NCI-H1092 treated with DMSO at 0.1 percent for 48 hours (cell line): ENCODE data around the gene JADE3.
"Not testable (repeated sequence)": the region's sequence is repeated elsewhere in the genome, so short reads cannot be mapped to it uniquely, and the experiment has no call there.

Experiments
- DNase-seq: peaks from one replicate; lab custom pipeline; 2025; lab: John Stamatoyannopoulos, UW

JADE3 gene

GRCh38 chrX:46935295-46935694 is 23.1 kb downstream of the JADE3 start:
- no peak for DNase-seq

DNA sequence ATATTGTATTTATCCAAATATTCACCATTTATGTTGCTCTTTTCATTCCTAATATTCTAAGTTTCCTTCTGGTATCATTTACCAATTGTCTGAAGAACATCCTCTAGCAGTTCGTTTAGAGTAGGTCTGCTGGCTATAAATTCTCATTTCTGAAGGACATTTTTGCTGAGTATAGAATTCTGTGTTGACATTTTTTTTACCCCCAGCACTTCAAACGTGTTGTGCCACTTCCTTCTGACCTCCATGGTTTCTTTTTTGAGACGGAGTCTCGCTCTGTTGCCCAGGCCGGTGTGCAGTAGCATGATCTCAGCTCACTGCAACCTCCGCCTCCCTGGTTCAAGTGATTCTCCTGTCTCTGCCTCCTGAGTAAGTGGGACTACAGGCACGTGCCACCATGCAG is 26.4 kb downstream of the JADE3 start:
- no peak for DNase-seq

- no peak for DNase-seq
These were observed 29.1 kb downstream of the JADE3 start for GRCh38 chrX:46941341-46941740.

GRCh38 chrX:46953137-46953527 is 40.9 kb downstream of the JADE3 start:
- no peak for DNase-seq

GRCh38 chrX:46953597-46953996 is 41.4 kb downstream of the JADE3 start:
- no peak for DNase-seq

DNA sequence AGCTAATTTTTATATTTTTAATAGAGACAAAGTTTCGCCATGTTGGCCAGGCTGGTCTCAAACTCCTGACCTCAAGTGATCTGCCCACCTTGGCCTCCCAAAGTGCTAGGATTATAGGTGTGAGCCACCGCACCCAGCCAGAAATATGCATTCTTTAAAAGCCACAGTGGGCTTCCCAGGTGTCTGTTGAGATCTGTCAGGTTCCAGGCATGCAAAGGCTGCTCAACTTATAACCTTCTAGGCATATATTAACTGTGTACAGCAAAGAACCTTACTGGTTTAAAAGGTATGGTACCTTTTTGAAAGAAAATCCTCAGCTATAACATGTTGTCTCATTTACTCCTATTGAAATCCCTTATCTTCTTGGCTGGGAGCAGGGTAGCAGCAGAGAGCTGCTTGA is 42.5 kb downstream of the JADE3 start:
- no peak for DNase-seq

DNA sequence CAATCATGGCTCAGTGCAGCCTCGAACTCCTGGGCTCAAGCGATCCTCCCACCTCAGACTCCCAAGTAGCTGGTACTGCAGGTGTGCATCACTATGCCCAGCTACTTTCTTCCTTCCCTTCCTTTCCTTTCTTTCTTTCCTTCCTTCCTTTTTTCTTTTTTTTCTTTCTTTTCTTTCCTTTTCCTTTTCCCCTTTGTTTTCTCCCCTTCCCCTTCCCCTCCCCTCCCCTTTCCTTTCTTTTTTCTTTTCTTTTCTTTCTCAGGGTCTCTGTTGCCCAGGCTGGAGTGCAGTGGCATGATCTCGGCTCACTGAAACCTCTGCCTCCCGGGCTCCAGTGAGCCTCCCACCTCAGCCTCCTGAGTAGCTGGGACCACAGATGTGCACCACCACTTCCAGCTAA is 44.4 kb downstream of the JADE3 start:
- not testable (repeated sequence) for DNase-seq

GRCh38 chrX:46957297-46957696 is 45.1 kb downstream of the JADE3 start:
- DNase-seq: no peak

GRCh38 chrX:46959101-46959500 is 46.9 kb downstream of the JADE3 start:
- DNase-seq: no peak

DNA sequence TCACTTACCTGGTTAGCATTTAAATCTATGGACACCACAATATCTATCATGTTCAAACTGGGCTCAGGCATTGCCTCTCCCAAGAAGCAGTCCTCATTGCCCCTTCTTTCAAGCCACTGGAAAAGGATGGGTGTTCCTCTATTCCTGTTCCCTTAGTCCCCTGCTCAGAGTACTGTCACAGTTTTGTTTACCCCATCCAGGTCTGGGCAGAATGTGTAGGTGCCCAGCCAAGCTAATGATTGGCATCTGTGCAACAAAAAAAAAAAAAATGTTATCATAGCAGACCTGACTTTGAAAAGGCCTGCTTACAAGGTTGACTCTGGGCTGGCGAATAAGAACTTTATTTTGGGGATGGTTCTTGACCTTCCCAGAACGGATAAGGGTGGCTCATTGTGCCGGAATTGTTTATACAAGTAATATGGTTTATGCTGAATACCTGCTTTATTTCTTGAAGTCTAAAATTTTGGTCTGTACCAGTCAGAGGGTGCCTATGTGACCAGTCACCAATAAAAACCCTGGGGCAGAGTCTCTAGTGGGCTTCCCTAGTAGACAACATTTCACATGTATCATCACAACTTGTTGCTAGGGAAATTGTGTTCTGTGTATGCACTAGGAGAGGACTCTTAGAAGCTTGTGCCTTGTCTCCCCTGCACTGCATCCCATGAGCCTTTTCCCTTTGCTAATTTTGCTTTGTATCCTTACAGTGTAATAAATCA is 47.9 kb downstream of the JADE3 start:
- no peak for DNase-seq

DNA sequence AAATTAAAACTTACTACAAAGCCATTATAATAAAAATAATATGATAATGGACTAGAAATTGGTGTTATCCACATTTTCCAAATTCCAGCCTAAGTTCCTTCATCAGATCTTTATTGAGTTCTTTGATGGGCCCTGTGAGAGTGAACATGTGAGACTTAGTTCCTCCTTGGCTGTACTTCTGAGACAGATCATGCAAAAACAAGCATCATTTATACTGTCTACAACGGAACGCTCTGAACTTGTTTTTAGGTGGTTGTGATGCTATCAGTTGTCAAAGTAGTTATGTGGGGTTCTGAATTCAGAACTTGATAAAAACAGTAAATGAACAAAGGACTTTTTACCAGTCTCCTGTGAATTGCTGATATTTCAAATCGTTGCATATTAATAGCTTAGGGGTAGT is 48.9 kb downstream of the JADE3 start:
- no peak for DNase-seq

GRCh38 chrX:46961574-46962283 is 49.5 kb downstream of the JADE3 start:
- peak; percentile 36 for DNase-seq

DNA sequence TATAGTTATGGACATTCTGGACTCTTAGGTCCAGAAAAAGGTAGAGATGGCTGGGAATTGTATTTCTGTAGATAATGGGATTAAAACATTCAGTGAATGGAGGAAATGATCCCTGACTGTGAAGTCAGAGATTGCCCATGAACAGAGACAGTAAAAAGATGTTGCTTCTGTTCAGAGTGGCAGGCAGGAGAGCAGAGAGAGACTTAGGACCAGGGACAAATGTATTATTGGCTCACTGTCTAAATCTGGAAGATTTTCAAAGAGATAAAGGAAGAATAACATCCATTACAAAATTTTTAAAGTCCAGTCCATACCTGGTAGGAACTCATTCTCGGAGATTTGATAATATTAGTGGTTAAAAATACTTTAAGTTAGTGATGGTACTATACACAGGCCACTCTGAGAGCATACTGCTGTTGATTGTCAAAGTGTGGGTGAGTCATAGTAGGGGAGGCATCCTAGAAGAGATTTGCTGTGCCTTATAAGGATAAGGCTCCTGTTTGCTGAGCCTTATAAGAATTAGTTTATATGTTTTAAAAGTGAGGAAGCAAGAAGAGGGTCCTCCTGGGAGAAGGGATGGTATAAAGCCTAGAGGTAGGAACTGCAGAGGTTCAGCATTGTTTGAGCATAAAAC is 53.0 kb downstream of the JADE3 start:
- no peak for DNase-seq

GRCh38 chrX:46967547-46967946 is 55.3 kb downstream of the JADE3 start:
- DNase-seq: no peak

DNA sequence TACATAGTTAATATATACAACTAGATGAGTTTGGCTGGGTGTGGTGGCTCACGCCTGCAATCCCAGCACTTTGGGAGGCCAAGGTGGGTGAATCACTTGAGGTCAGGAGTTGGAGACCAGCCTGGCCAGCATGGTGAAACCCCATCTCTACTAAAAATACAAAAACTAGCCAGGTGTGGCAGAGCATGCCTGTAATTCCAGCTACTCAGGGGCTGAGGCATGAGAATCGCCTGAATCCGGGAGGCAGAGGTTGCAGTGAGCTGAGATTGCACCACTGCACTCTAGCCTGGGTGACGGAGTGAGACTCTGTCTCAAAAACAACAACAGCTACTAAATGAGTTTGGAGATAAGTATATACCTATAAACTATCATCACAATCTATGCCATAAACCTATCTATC is 64.8 kb downstream of the JADE3 start:
- DNase-seq: not testable (repeated sequence)

DNA sequence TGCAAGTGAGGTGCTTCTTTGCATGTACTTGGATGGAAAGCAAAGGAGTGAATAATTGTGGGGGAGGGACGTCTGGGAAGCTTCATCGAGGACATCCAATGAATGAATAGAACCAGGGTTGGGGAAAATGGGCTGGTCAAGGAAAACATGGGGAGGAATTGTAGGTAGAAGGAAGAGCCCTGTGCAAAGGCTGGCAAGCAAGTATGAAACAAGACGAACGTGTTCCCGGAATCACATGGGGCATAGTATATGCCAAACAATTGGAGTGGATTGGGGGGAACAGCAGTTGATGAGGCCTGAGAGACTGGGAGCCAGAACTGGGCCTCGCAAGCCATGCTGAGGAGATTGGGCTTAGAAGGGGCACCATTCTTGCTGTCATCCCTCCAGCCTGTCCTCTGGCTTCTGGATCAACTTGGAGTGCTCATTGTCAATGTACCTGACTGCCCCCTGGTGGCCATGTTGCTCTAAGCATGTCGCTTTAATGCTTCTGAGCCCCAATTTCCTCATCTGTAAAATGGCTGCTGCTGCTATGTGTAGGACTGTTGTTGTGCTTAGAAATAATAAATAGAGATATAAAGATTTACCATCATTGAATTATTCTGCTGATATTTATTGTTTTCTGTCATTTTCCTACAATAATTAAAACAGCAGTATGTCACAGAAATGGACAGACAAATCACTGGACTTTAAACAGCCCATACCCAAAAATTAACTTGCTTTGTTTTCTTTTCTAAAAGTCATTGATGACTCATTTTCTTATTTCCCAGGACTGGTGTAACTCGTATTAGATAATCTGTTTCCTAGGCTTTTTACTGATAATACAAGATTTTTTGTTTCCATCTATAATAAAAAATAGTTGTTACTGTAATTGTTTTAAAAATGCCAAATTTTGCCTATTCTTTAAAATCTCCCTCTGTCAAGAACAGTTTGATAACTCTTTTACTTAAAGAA is 66.4 kb downstream of the JADE3 start:
- DNase-seq: peak; percentile 31

- DNase-seq: no peak
These were observed 72.5 kb downstream of the JADE3 start for GRCh38 chrX:46984705-46985104.

DNA sequence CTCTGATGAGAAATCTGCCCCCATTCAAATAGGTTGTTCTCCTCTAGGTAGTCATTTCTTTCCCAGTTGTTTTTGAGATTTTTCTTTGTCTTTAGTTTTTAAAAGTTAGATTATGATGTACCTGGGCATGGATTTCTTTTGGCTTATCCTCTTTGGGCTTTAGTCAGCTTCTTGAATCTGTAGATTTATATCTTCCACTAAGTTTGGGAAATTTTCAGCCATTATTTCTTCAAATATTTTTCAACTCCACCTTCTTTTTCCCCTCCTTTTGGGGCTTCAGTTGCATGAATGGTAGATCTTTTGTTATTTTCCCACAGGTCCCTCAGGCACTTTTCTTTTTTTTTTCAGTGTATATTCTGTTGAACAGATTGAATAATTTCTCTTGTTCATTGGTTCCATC is 77.3 kb downstream of the JADE3 start:
- no peak for DNase-seq

GRCh38 chrX:46991664-46992063 is 79.4 kb downstream of the JADE3 start:
- no peak for DNase-seq

GRCh38 chrX:46992070-46992469 is 79.8 kb downstream of the JADE3 start:
- DNase-seq: no peak

GRCh38 chrX:46994096-46994495 is 81.9 kb downstream of the JADE3 start:
- no peak for DNase-seq

- DNase-seq: no peak
These were observed 99.9 kb downstream of the JADE3 start for GRCh38 chrX:47012131-47012530.
